GM12878 (cell line): ENCODE data around the gene LIN7B. TPM values are rescaled to one million over a fixed set of nuclear protein-coding genes. Genes with fewer than 3 reads are reported as not detected.
A peak's percentile ranks its signal among the peaks of the same experiment; 100 is the strongest.

Experiments
- BMI1 ChIP-seq: fragments of 450-650 bp; IDR thresholded peaks from 2 replicates; pipeline ENCODE4 v1.6.1; 2016; ENCODE audit warnings: mild to moderate bottlenecking, moderate library complexity, borderline replicate concordance
- CHD2 ChIP-seq: IDR thresholded peaks from 2 replicates; pipeline ENCODE4 v1.6.1; 2011; ENCODE audit warnings: low read depth, low read length, improper control_type of control experiment, borderline replicate concordance
- JUND ChIP-seq: IDR thresholded peaks from 2 replicates; pipeline ENCODE4 v1.6.1; 2012; ENCODE audit warnings: low read depth, mild to moderate bottlenecking, low read length, improper control_type of control experiment, moderate library complexity
- NFXL1 ChIP-seq: fragments of 450-650 bp; IDR thresholded peaks from 2 replicates; pipeline ENCODE4 v1.6.1; 2017; ENCODE audit warnings: antibody characterized with exemption, mild to moderate bottlenecking, borderline replicate concordance
- NFYB ChIP-seq: IDR thresholded peaks from 2 replicates; pipeline ENCODE4 v1.6.1; 2011; ENCODE audit warnings: low read depth, mild to moderate bottlenecking, low read length, improper control_type of control experiment, moderate library complexity; ENCODE audit not compliant: insufficient read depth
- TAF1 ChIP-seq: IDR thresholded peaks from 2 replicates; pipeline ENCODE4 v1.6.1; 2011; ENCODE audit warnings: mild to moderate bottlenecking, low read depth, low read length, borderline replicate concordance
- polyA plus RNA-seq, 11 experiments: library from polyadenylated mRNA; depleted of rRNA in 4 of 11; unstranded in 6 of 11; stranded (reverse) in 5 of 11; fragments of >200 nt; fragmentation: Nextera tagmentation in 4 of 11; fragmentation: Illumina TruSeq in 1 of 11; extraction: Ambion mirVana in 4 of 11; extraction: Trizol in 1 of 11; gene quantifications; 1 replicate in 1 of 11; 2 replicates in 10 of 11; pipeline versions ENCODE4 v1.2.1 to v1.2.3, GENCODE V29; 2011 to 2016; ENCODE audit warnings: inconsistent platforms in 2 of 11, missing spikeins in 2 of 11, low read depth in 1 of 11
- total RNA-seq, 4 experiments: library from RNA; depleted of rRNA in 3 of 4; stranded (reverse); fragments of >200 nt in 3 of 4; fragmentation: Illumina TruSeq in 1 of 4; extraction: Trizol in 1 of 4; gene quantifications; 2 replicates each; pipeline versions ENCODE4 v1.2.1 to v1.2.3, GENCODE V29; 2013 to 2021
- TF ChIP-seq, protein P1 (sequence below): IDR thresholded peaks from 2 replicates; pipeline ENCODE4 v1.6.1; 2011; ENCODE audit warnings: low read depth, mild to moderate bottlenecking, low read length, moderate library complexity, borderline replicate concordance; ENCODE audit errors: extremely low read depth
- TF ChIP-seq, protein P2 (sequence below): fragments of 450-650 bp; IDR thresholded peaks from 2 replicates; pipeline ENCODE4 v1.6.1; 2016; ENCODE audit warnings: mild to moderate bottlenecking
- TF ChIP-seq, protein P3 (sequence below): fragments of 450-650 bp; IDR thresholded peaks from 2 replicates; pipeline ENCODE4 v1.6.1; 2014; ENCODE audit warnings: mild to moderate bottlenecking

The LIN7B gene
- total and polyA plus RNA-seq, 10 of the 15 experiments (the other 5 are each of a cell fraction or from before 2014, with no cell fraction given), result 0.15 to 3.5 (median 1.6) TPM; not detected in 2

DNA sequence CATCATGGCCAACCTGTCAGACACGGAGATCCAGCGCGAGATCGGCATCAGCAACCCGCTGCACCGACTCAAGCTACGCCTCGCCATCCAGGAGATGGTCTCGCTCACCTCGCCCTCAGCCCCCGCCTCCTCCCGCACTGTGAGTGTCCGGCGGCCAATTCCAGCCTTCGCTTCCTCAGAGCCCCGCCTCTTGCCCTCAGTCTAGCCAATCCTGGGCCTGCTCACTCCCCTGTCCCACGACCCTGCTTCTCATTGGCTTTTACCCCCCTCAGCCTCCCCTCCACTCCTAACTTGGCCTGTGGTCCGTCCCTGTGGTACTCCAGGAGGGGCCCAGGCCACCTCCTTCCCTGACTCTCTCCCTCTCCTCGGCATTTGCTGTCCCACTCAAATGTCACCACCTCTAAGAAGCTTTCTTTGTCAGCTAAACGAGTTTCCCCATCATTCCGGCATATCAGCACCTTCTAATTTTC, 28.7 kb downstream of the LIN7B start (continued):
- TF ChIP-seq, protein P1, sequence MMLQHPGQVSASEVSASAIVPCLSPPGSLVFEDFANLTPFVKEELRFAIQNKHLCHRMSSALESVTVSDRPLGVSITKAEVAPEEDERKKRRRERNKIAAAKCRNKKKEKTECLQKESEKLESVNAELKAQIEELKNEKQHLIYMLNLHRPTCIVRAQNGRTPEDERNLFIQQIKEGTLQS, result no peak
- TF ChIP-seq CHD2, result 0 out of 2 replicates have a peak, but pooled peaks have one; percentile 23
- TF ChIP-seq, protein P2, sequence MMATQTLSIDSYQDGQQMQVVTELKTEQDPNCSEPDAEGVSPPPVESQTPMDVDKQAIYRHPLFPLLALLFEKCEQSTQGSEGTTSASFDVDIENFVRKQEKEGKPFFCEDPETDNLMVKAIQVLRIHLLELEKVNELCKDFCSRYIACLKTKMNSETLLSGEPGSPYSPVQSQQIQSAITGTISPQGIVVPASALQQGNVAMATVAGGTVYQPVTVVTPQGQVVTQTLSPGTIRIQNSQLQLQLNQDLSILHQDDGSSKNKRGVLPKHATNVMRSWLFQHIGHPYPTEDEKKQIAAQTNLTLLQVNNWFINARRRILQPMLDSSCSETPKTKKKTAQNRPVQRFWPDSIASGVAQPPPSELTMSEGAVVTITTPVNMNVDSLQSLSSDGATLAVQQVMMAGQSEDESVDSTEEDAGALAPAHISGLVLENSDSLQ, result 0 out of 2 replicates have a peak, but pooled peaks have one; percentile 5
- no peak for TF ChIP-seq NFXL1
- TF ChIP-seq BMI1, result no peak
- TF ChIP-seq, protein P3, sequence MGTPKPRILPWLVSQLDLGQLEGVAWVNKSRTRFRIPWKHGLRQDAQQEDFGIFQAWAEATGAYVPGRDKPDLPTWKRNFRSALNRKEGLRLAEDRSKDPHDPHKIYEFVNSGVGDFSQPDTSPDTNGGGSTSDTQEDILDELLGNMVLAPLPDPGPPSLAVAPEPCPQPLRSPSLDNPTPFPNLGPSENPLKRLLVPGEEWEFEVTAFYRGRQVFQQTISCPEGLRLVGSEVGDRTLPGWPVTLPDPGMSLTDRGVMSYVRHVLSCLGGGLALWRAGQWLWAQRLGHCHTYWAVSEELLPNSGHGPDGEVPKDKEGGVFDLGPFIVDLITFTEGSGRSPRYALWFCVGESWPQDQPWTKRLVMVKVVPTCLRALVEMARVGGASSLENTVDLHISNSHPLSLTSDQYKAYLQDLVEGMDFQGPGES, result no peak
- TF ChIP-seq TAF1, result no peak
- 0 out of 2 replicates have a peak, but pooled peaks have one; percentile 31 for TF ChIP-seq NFYB
- no peak for TF ChIP-seq JUND
